Neural progenitor cell (in vitro differentiated cells): ENCODE measurements around the gene POLDIP2. TPM values are rescaled to one million over a fixed set of nuclear protein-coding genes. Genes with fewer than 3 reads are reported as not detected.
A peak's percentile ranks its signal among the peaks of the same experiment; 100 is the strongest.

Experiments used
- DNase-seq: peaks from one replicate; pipeline ENCODE4 v3.0.0-alpha.2; 2016; ENCODE audit warnings: low spot score
- H2AFZ ChIP-seq: fragments of 200-600 bp; sonication (generic); replicated peaks from 2 replicates; pipeline ENCODE4 v1.6.1; 2016; ENCODE audit warnings: antibody characterized with exemption
- H3F3A ChIP-seq: fragments of 200-600 bp; sonication (generic); 2 replicates; pipeline ENCODE4 v1.6.1; 2016; ENCODE audit warnings: antibody characterized with exemption, low read depth
- H3K27ac ChIP-seq: fragments of 200-600 bp; sonication (generic); 2 replicates; pipeline ENCODE4 v1.5.1; 2016; ENCODE audit warnings: mild to moderate bottlenecking
- H3K27me3 ChIP-seq: fragments of 200-600 bp; sonication (generic); 2 replicates; pipeline ENCODE4 v1.6.1; 2016; ENCODE audit warnings: mild to moderate bottlenecking, moderate library complexity
- H3K36me3 ChIP-seq: fragments of 200-600 bp; sonication (generic); 2 replicates; pipeline ENCODE4 v1.5.1; 2016
- H3K4me1 ChIP-seq: fragments of 200-600 bp; sonication (generic); 2 replicates; pipeline ENCODE4 v1.6.1; 2016; ENCODE audit warnings: mixed run types
- H3K4me2 ChIP-seq: fragments of 200-600 bp; sonication (generic); 2 replicates; pipeline ENCODE4 v1.6.1; 2016
- H3K4me3 ChIP-seq: fragments of 200-600 bp; sonication (generic); 2 replicates; pipeline ENCODE4 v1.5.1; 2016
- H3K79me2 ChIP-seq: fragments of 200-600 bp; sonication (generic); 2 replicates; pipeline ENCODE4 v1.6.1; 2016; ENCODE audit warnings: low read depth
- H3K9ac ChIP-seq: fragments of 200-600 bp; sonication (generic); 2 replicates; pipeline ENCODE4 v1.6.1; 2016
- H3K9me3 ChIP-seq: fragments of 200-600 bp; sonication (generic); 2 replicates; pipeline ENCODE4 v1.5.1; 2016; ENCODE audit warnings: low read depth
- H4K20me1 ChIP-seq: fragments of 200-600 bp; sonication (generic); 2 replicates; pipeline ENCODE4 v1.6.1; 2016; ENCODE audit warnings: low read depth
- H3K27ac Mint-ChIP-seq: 3 replicates; pipeline ENCODE4 v1.8.0; 2021; ENCODE audit warnings: mixed read lengths
- H3K27me3 Mint-ChIP-seq: 2 replicates; pipeline ENCODE4 v1.8.0; 2022; ENCODE audit warnings: low read depth, mild to moderate bottlenecking, inconsistent platforms, moderate library complexity, mixed read lengths; ENCODE audit not compliant: insufficient read depth
- H3K36me3 Mint-ChIP-seq: 3 replicates; pipeline ENCODE4 v1.8.0; 2021; ENCODE audit warnings: mixed read lengths
- H3K4me1 Mint-ChIP-seq: 3 replicates; pipeline ENCODE4 v1.8.0; 2021; ENCODE audit warnings: mixed read lengths
- H3K4me3 Mint-ChIP-seq: 3 replicates; pipeline ENCODE4 v1.8.0; 2021; ENCODE audit warnings: mild to moderate bottlenecking, moderate library complexity, mixed read lengths
- H3K9me3 Mint-ChIP-seq: 3 replicates; pipeline ENCODE4 v1.8.0; 2020; ENCODE audit warnings: mixed read lengths
- EZH2 ChIP-seq: fragments of 200-600 bp; sonication (generic); IDR thresholded peaks from 2 replicates; pipeline ENCODE4 v1.6.1; 2017; ENCODE audit warnings: antibody characterized with exemption, mild to moderate bottlenecking, moderate library complexity
- EZH2phosphoT487 ChIP-seq: fragments of 200-600 bp; sonication (generic); IDR thresholded peaks from 2 replicates; pipeline ENCODE4 v1.6.1; 2017; ENCODE audit warnings: antibody characterized with exemption
- total RNA-seq: library from RNA; depleted of rRNA; stranded (reverse); fragments of >200 nt; gene quantifications from 2 replicates; pipeline ENCODE4 v1.2.3, GENCODE V29; 2015; ENCODE audit warnings: low replicate concordance
- TF ChIP-seq, protein P1 (sequence below): fragments of 200-600 bp; sonication (generic); IDR thresholded peaks from 2 replicates; pipeline ENCODE4 v1.5.1; 2017; ENCODE audit warnings: antibody characterized with exemption, mild to moderate bottlenecking

The POLDIP2 gene
- total RNA-seq, 1 donor from 2014 or later: 44.6 TPM

DNA sequence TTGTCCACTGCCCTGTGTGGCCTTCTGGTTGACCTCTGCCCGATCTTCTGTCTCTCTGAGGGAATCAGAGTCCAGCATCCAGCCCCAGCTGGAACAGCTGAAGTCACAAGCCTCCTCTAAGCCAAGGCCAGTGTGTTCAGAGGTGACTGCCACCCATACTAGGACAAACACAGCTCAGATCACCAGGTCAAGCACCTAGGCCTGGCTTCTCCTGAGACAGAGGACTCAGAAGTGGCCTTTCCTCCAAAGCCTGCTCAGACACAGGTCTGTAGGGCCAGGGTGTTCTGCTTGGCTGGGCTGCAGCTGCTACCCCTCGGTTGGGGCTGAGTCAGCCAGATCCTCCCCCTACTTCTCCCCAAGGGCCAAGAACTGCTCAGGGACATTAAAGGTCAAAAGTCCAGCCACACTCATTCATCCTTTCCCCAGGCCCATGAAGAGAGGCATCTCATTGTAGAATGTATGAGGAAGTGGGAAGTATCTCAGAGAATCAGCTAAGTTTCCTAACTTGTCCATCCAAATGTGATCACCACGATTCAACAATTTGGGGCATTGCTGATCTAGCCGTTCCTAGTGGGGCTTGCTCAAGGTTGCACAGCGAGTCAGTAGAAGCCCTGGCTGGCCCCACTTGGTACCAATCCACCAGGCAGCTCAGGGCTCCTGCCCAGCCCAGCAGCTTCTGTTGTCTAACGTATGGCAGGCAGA is 41.1 kb upstream of the POLDIP2 start:
- Mint-ChIP-seq H3K27ac (peak overlapping the region; percentile 64), H3K9me3 (no peaks in the 10 kb centered on the region), H3K36me3 (peaks cover 14% of the 10 kb centered on the region), H3K4me1 (peaks cover 13% of the 10 kb centered on the region), H3K4me3 (peak overlapping the region; percentile 54), H3K27me3 (peaks cover 12% of the 10 kb centered on the region)
- DNase-seq: no peak
- no peak overlapping the region for H3K27ac ChIP-seq
- H3K36me3 ChIP-seq: no peaks in the 10 kb centered on the region
- H4K20me1 ChIP-seq: no peaks in the 10 kb centered on the region
- H3K9ac ChIP-seq: no peak overlapping the region
- H3K9me3 ChIP-seq: no peaks in the 10 kb centered on the region
- H3K4me1 ChIP-seq: no peaks in the 10 kb centered on the region
- no peak overlapping the region for H3K4me3 ChIP-seq
- peaks cover 33% of the 10 kb centered on the region for H3K27me3 ChIP-seq
- H2AFZ ChIP-seq: no peak overlapping the region
- no peaks in the 10 kb centered on the region for H3F3A ChIP-seq
- H3K4me2 ChIP-seq: no peak overlapping the region
- TF ChIP-seq, protein P1, sequence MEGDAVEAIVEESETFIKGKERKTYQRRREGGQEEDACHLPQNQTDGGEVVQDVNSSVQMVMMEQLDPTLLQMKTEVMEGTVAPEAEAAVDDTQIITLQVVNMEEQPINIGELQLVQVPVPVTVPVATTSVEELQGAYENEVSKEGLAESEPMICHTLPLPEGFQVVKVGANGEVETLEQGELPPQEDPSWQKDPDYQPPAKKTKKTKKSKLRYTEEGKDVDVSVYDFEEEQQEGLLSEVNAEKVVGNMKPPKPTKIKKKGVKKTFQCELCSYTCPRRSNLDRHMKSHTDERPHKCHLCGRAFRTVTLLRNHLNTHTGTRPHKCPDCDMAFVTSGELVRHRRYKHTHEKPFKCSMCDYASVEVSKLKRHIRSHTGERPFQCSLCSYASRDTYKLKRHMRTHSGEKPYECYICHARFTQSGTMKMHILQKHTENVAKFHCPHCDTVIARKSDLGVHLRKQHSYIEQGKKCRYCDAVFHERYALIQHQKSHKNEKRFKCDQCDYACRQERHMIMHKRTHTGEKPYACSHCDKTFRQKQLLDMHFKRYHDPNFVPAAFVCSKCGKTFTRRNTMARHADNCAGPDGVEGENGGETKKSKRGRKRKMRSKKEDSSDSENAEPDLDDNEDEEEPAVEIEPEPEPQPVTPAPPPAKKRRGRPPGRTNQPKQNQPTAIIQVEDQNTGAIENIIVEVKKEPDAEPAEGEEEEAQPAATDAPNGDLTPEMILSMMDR: no peak
- no peak for TF ChIP-seq EZH2
- no peak for TF ChIP-seq EZH2phosphoT487
- H3K79me2 ChIP-seq: no peaks in the 10 kb centered on the region

DNA sequence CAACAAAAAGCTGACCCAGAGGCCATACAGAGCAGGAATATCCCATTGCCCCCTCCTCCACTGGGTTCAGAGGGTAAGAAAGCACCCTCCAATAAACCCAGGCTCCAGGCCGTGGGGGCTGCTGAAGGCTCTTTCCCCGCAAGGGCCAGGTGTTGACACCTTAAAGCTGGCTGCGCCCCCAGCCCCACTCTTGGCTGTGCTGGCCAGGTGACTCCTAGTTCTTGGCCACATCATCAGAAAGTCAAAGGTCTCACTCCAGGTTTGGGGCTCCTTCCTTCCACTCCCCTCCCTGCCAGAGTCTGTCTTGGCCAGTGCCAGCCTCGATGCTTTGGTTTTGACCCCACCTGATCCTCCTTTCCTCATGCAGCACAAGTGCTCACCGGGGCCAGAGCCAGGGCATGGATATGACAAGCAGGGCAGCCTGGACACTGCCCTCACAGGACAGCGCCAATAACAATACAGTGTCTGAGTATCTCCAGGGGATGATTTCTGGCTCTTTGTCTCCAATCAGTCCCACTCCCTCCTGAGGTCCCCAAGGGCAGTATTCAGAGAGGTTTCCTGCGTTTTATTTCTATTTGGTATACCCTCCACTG is 40.5 kb upstream of the POLDIP2 start:
- Histone ChIP-seq H3K9ac (no peak overlapping the region), H3K4me3 (no peak overlapping the region), H3K27ac (no peak overlapping the region), H3F3A (no peaks in the 10 kb centered on the region), H2AFZ (no peak overlapping the region), H3K9me3 (no peaks in the 10 kb centered on the region), H3K79me2 (no peaks in the 10 kb centered on the region), H3K4me2 (no peak overlapping the region), H3K36me3 (no peaks in the 10 kb centered on the region), H3K4me1 (no peaks in the 10 kb centered on the region), H3K27me3 (peaks cover 26% of the 10 kb centered on the region), H4K20me1 (no peaks in the 10 kb centered on the region)
- no peak overlapping the region for H3K4me3 Mint-ChIP-seq
- TF ChIP-seq EZH2 (no peak), EZH2phosphoT487 (no peak)
- peaks cover 12% of the 10 kb centered on the region for H3K27me3 Mint-ChIP-seq
- peaks cover 13% of the 10 kb centered on the region for H3K4me1 Mint-ChIP-seq
- no peaks in the 10 kb centered on the region for H3K9me3 Mint-ChIP-seq
- H3K27ac Mint-ChIP-seq: peak overlapping the region; percentile 64
- peaks cover 14% of the 10 kb centered on the region for H3K36me3 Mint-ChIP-seq
- DNase-seq: no peak

DNA sequence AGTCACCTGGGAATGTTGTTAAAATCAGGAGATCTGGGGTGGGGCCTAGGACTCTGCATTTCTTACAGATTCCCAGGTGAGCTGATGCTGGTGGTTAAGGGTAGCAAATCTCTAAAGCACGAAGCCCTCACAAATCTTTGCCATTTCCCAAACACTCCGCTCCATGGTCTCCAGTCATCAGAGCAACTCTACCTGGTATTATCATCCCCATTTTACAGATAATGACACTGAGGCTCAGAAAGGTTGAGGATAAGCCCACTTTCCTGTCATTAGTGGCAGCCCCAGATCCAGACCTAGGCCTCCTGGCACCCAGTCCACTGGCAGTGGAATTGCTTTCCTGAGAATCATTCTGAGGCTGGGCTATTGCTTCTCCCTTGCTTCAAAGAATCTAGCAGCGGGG is 39.9 kb upstream of the POLDIP2 start:
- Histone ChIP-seq H3K4me2 (no peak overlapping the region), H3K27ac (no peak overlapping the region), H3K36me3 (no peaks in the 10 kb centered on the region), H3K4me1 (no peaks in the 10 kb centered on the region), H3K4me3 (no peak overlapping the region), H3F3A (no peaks in the 10 kb centered on the region), H3K9ac (no peak overlapping the region), H3K27me3 (peaks cover 21% of the 10 kb centered on the region), H4K20me1 (no peaks in the 10 kb centered on the region), H2AFZ (no peak overlapping the region), H3K79me2 (no peaks in the 10 kb centered on the region), H3K9me3 (no peaks in the 10 kb centered on the region)
- H3K4me3 Mint-ChIP-seq: no peak overlapping the region
- TF ChIP-seq, protein P1: no peak
- TF ChIP-seq EZH2 (no peak), EZH2phosphoT487 (no peak)
- H3K36me3 Mint-ChIP-seq: peaks cover 14% of the 10 kb centered on the region
- no peaks in the 10 kb centered on the region for H3K9me3 Mint-ChIP-seq
- H3K27me3 Mint-ChIP-seq: peaks cover 12% of the 10 kb centered on the region
- H3K27ac Mint-ChIP-seq: peak overlapping the region; percentile 69
- H3K4me1 Mint-ChIP-seq: peaks cover 13% of the 10 kb centered on the region
- no peak for DNase-seq
